ENCODE results near the gene SLC25A53. TPM values are rescaled to one million over a fixed set of nuclear protein-coding genes. Genes with fewer than 3 reads are reported as not detected.
"Not testable (repeated sequence)": the region's sequence is repeated elsewhere in the genome, so short reads cannot be mapped to it uniquely, and the experiment has no call there.

Gene SLC25A53
- total and polyA plus RNA-seq, 2 donors, result 3.0 to 6.1 TPM

DNA sequence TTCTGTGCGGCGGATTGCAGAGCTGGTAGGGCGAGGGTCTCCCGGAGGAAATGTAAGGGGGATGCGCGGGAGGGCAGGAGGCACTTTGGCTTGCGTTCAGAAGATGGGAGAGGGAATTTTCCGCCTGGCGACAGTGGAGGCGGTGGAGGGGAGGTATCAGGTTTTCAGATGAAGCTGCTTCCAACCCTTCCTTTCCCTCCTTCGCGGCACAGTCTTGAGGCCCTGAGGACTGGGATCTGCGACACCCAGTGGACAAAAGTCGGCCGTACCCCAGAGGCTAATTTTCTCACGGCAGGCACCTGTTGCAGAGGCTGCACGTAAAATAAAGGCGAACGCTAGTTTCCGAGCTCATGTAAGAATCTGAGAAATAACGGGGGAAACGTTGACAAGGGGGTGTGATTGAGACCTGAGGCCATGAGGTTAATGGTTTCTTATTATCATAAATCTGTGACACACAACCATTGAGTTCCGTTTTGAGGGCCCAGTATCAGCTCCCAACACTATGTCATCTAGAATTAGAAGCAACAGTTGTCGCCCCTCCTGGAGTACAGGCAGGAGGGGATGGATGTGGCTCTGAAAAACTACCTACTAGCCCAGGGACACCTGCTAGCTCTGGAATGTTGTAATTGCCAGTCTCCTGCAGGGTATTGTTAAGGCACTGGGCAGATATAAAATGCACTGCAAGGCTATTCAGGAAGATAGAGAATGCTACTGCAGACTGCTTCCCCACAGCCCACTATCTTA, 43.4 kb downstream of the SLC25A53 start:
- Histone ChIP-seq H3K4me3 (ENCODE audit: low read length in 2 of 2) (peak overlapping the region; percentile 24 to 57), H3K4me1 (ENCODE audit: control insufficient read depth in 2 of 2, insufficient read depth in 2 of 2, low read length in 2 of 2) (peaks cover 0 to 9% of the 10 kb centered on the region in 2 donors), H3K27me3 (ENCODE audit: control insufficient read depth in 2 of 2, insufficient read depth in 1 of 2, low read length in 1 of 2) (peaks cover 0 to 32% of the 10 kb centered on the region in 2 donors), H3K27ac (ENCODE audit: low read depth in 1 of 2, low read length in 1 of 2) (no peak overlapping the region), H3K9me3 (ENCODE audit: control insufficient read depth in 2 of 2, insufficient read depth in 1 of 2, low read length in 1 of 2) (no peaks in the 10 kb centered on the region), H3K36me3 (ENCODE audit: control insufficient read depth in 2 of 2, insufficient read depth in 2 of 2, low read length in 1 of 2) (no peaks in the 10 kb centered on the region)
- peak in 5 of 9 donors; percentile 6 to 56 (median 19) for DNase-seq (ENCODE audit: low read depth in 6 of 9, low spot score in 9 of 9)
- 9% methylated on average over 24 of the region's 24 CpGs for WGBS

DNA sequence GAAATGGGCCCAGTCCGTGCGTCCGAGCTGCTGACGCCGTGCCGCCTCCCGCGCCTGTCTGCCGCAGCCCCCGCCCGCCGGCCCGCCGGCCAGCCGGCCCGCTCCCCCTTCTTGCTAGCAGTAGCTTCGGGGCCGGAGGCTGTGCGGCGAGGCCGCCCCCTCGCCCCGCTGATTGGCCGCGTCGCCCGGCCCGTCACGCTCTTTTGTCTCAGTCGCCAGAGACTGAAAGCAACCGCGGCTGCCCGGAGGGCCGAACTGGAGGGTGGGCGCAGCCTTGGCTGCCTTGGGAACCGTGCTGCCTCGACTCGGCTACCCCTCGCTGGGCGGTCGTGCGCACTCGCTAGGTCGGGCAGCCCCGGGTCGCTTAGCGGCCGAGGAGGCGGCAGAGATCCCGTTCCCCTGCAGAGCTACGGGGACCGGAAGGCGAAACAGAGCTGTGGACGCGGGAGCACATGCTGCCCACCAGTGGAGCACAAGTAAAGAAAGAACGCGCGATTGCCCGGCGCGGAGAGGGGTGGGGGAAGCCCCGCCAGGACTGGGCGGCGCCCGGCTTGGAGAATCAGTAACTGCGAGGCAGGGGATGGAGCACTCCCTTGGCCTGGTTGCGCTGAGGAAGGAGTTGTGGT, 44.4 kb downstream of the SLC25A53 start, which contains the start of gene ZCCHC18:
TSS of gene ZCCHC18 (plus strand) at position 198 of the 626 bp plus-strand sequence. CDS start 1,589 bp downstream, outside the sequence.
- Histone ChIP-seq H3K27me3 (ENCODE audit: control insufficient read depth in 2 of 2, insufficient read depth in 1 of 2, low read length in 1 of 2) (peaks cover 0 to 32% of the 10 kb centered on the region in 2 donors), H3K9me3 (ENCODE audit: control insufficient read depth in 2 of 2, insufficient read depth in 1 of 2, low read length in 1 of 2) (no peaks in the 10 kb centered on the region), H3K36me3 (ENCODE audit: control insufficient read depth in 2 of 2, insufficient read depth in 2 of 2, low read length in 1 of 2) (no peaks in the 10 kb centered on the region), H3K27ac (ENCODE audit: low read depth in 1 of 2, low read length in 1 of 2) (peak within 1 kb of the TSS in 1 of 2 donors; percentile 18), H3K4me3 (ENCODE audit: low read length in 2 of 2) (peak within 1 kb of the TSS; percentile 46 to 57), H3K4me1 (ENCODE audit: control insufficient read depth in 2 of 2, insufficient read depth in 2 of 2, low read length in 2 of 2) (peaks cover 0 to 9% of the 10 kb centered on the region in 2 donors)
- DNase-seq (ENCODE audit: low read depth in 6 of 9, low spot score in 9 of 9), result peak in 3 of 9 donors; percentile 7 to 28 (median 11)
- under 1% methylated on average over 66 of the region's 67 CpGs for WGBS

DNA sequence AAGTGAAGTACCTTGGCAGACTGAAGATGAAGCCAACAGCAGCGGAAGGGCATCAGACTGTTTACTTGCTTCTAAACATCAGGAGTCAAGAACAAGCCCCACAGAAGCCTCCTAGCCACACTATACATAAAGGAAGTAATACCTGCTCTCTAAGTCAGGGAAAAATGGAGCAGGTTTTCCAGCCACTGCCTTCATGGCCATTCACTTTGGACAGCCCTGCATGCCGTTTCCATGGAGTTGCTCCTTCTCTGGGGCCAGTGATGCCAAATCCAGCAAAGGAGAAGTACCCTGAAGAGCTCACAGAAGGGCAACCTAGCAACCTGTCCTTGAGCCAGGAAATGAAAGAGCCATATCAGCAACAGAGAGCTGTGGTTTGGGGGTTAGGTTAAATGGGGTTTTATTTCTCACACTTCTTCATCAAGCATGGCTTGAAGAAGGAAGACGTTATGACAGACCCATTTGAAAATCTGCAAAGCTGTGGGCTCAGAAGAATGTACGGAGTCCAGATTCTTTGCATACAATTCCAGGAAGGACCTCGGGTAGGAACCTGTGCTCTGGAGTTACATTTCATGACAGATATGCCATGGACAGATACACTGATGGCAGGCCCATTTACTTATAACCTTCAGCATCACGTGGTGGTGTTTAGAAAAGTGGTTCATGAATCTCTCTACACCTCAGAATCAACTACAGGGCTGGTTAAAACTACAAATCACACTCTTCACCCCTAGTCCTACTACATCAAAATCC, 46.1 kb downstream of the SLC25A53 start:
- not testable (repeated sequence) for H3K9me3 ChIP-seq (ENCODE audit: control insufficient read depth in 2 of 2, insufficient read depth in 1 of 2, low read length in 1 of 2); H3K36me3 ChIP-seq (ENCODE audit: control insufficient read depth in 2 of 2, insufficient read depth in 2 of 2, low read length in 1 of 2); H3K4me3 ChIP-seq (ENCODE audit: low read length in 2 of 2); H3K4me1 ChIP-seq (ENCODE audit: control insufficient read depth in 2 of 2, insufficient read depth in 2 of 2, low read length in 2 of 2); DNase-seq (ENCODE audit: low read depth in 6 of 9, low spot score in 9 of 9); H3K27ac ChIP-seq (ENCODE audit: low read depth in 1 of 2, low read length in 1 of 2)
- 53% methylated on average over 6 of the region's 6 CpGs for WGBS
- peaks cover 0 to 32% of the 10 kb centered on the region in 2 donors for H3K27me3 ChIP-seq (ENCODE audit: control insufficient read depth in 2 of 2, insufficient read depth in 1 of 2, low read length in 1 of 2)

DNA sequence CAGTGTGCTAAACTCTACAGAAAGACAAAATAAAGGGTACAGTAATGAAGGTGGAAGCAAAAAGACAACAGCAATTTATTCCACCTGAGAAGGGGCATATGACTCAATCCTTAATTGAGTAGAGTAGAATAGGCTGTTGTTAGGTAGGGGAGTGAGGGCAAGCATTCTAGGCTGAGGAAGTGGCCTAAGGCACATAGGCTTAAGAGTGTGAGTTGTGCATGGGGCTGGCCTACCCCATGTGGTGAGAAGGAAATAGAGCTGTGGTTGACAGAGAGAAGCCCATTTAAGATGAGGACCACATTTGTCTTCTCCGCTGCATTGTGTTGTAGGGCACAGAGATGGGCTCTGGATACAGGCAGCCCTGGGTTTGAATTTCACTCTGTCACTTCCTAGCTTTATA, 47.9 kb downstream of the SLC25A53 start:
- 96% methylated on average over 1 of the region's 1 CpG for WGBS
- no peak overlapping the region for H3K27ac ChIP-seq (ENCODE audit: low read depth in 1 of 2, low read length in 1 of 2)

DNA sequence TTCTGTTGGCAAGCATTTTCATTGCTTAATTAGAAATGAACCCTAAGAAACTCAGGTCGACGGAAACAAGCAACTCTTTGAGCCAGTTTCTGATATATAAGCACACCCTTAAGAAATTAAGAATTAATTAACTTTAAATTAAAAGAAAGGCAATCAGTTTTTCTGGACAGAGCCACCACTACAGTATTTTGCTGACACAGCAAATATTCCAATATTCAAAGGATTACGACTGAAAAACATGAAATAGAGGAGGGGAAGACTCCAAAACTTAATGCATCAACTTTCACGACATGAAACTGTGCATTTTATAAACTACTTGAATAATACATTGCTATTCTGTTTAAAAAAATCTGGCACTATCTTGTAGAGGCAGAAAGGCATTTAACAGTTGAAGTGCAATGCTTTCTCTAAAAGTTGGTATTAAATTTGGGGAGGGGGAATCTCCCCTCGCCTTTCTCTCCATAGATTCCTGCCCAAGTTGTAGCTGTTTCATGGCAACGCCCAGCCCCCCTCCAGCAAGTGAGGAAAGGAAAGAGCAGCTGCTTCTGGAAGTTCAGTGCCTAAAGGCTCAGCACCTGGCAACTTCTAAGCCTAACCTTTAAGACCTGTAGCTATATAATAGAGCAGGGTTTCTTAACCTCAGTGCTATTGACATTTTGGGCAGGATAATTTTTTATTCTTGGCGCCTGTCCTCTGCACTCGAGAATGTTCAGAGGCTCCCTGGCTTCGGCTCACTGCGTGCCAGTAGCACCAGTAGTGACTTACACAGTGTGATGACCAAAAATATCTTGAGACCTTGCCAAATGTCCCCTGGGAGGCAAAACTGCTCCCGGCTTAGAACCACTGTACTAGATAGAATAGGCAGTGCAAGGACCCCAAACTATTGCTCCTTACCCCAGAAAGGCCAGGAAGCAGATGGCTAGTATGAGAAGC, 51.2 kb downstream of the SLC25A53 start:
- DNase-seq (ENCODE audit: low read depth in 6 of 9, low spot score in 9 of 9), result no peak
- no peaks in the 10 kb centered on the region for H3K27me3 ChIP-seq (ENCODE audit: control insufficient read depth in 2 of 2, insufficient read depth in 1 of 2, low read length in 1 of 2)
- WGBS, result 94% methylated on average over 11 of the region's 11 CpGs
- H3K9me3 ChIP-seq (ENCODE audit: control insufficient read depth in 2 of 2, insufficient read depth in 1 of 2, low read length in 1 of 2), result no peaks in the 10 kb centered on the region
- H3K4me1 ChIP-seq (ENCODE audit: control insufficient read depth in 2 of 2, insufficient read depth in 2 of 2, low read length in 2 of 2), result no peaks in the 10 kb centered on the region
- H3K4me3 ChIP-seq (ENCODE audit: low read length in 2 of 2), result no peak overlapping the region
- no peaks in the 10 kb centered on the region for H3K36me3 ChIP-seq (ENCODE audit: control insufficient read depth in 2 of 2, insufficient read depth in 2 of 2, low read length in 1 of 2)
- no peak overlapping the region for H3K27ac ChIP-seq (ENCODE audit: low read depth in 1 of 2, low read length in 1 of 2)

More for the DNA sequence above, 47.9 kb downstream of the SLC25A53 start:
- H3K4me3 ChIP-seq (ENCODE audit: low read length in 2 of 2), result no peak overlapping the region
- no peaks in the 10 kb centered on the region for H3K36me3 ChIP-seq (ENCODE audit: control insufficient read depth in 2 of 2, insufficient read depth in 2 of 2, low read length in 1 of 2)
- peaks cover 0 to 9% of the 10 kb centered on the region in 2 donors for H3K4me1 ChIP-seq (ENCODE audit: control insufficient read depth in 2 of 2, insufficient read depth in 2 of 2, low read length in 2 of 2)
- H3K27me3 ChIP-seq (ENCODE audit: control insufficient read depth in 2 of 2, insufficient read depth in 1 of 2, low read length in 1 of 2), result peaks cover 0 to 27% of the 10 kb centered on the region in 2 donors
- H3K9me3 ChIP-seq (ENCODE audit: control insufficient read depth in 2 of 2, insufficient read depth in 1 of 2, low read length in 1 of 2), result no peaks in the 10 kb centered on the region
- DNase-seq (ENCODE audit: low read depth in 6 of 9, low spot score in 9 of 9), result no peak

DNA sequence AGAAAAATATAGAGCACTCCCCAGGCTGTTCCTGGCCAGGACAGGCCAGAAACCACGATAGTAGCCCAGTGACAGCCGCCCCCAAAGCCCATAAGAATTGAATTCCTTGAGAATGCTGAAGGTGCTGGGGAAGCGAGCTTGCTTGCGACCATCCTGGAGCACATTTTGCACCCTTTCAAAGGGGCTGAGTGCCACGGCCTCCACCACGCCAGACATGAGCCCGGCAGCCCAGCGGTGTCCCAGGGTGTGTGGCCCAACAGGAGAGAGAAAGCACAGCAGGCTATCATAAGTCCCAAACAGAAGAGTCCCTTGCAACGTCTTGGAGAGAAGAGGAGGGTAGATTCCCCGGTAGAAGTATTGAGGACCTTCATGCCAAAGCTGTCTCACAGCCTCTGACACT, 52.1 kb downstream of the SLC25A53 start:
- Histone ChIP-seq H3K9me3 (ENCODE audit: control insufficient read depth in 2 of 2, insufficient read depth in 1 of 2, low read length in 1 of 2) (no peaks in the 10 kb centered on the region), H3K4me1 (ENCODE audit: control insufficient read depth in 2 of 2, insufficient read depth in 2 of 2, low read length in 2 of 2) (no peaks in the 10 kb centered on the region), H3K27me3 (ENCODE audit: control insufficient read depth in 2 of 2, insufficient read depth in 1 of 2, low read length in 1 of 2) (no peaks in the 10 kb centered on the region), H3K27ac (ENCODE audit: low read depth in 1 of 2, low read length in 1 of 2) (no peak overlapping the region), H3K4me3 (ENCODE audit: low read length in 2 of 2) (no peak overlapping the region), H3K36me3 (ENCODE audit: control insufficient read depth in 2 of 2, insufficient read depth in 2 of 2, low read length in 1 of 2) (no peaks in the 10 kb centered on the region)
- DNase-seq (ENCODE audit: low read depth in 6 of 9, low spot score in 9 of 9), result no peak
- WGBS, result 97% methylated on average over 10 of the region's 10 CpGs

DNA sequence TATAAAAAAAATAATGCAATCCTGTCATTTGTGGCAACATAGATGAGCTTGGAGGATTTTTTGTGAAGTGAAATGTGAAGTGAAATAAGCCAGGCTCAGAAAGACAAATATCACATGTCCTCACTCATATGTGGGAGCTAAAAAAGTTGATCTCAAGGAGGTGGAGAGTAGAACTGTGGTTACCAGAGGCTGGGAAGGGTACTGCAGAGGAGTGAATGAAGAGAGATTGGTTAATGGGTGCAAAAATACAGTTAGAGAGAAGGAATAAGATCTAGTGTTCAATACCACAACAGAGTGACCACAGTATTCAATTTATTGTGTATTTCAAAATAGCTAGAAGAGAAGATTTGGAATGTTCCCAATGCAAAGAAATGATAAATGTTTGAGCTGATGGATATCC, 57.9 kb downstream of the SLC25A53 start:
- H3K36me3 ChIP-seq (ENCODE audit: control insufficient read depth in 2 of 2, insufficient read depth in 2 of 2, low read length in 1 of 2), result no peaks in the 10 kb centered on the region
- no peak overlapping the region for H3K27ac ChIP-seq (ENCODE audit: low read depth in 1 of 2, low read length in 1 of 2)
- H3K4me1 ChIP-seq (ENCODE audit: control insufficient read depth in 2 of 2, insufficient read depth in 2 of 2, low read length in 2 of 2), result no peaks in the 10 kb centered on the region
- no peak for DNase-seq (ENCODE audit: low read depth in 6 of 9, low spot score in 9 of 9)
- H3K9me3 ChIP-seq (ENCODE audit: control insufficient read depth in 2 of 2, insufficient read depth in 1 of 2, low read length in 1 of 2), result no peaks in the 10 kb centered on the region
- H3K27me3 ChIP-seq (ENCODE audit: control insufficient read depth in 2 of 2, insufficient read depth in 1 of 2, low read length in 1 of 2), result no peaks in the 10 kb centered on the region
- H3K4me3 ChIP-seq (ENCODE audit: low read length in 2 of 2), result no peak overlapping the region

DNA sequence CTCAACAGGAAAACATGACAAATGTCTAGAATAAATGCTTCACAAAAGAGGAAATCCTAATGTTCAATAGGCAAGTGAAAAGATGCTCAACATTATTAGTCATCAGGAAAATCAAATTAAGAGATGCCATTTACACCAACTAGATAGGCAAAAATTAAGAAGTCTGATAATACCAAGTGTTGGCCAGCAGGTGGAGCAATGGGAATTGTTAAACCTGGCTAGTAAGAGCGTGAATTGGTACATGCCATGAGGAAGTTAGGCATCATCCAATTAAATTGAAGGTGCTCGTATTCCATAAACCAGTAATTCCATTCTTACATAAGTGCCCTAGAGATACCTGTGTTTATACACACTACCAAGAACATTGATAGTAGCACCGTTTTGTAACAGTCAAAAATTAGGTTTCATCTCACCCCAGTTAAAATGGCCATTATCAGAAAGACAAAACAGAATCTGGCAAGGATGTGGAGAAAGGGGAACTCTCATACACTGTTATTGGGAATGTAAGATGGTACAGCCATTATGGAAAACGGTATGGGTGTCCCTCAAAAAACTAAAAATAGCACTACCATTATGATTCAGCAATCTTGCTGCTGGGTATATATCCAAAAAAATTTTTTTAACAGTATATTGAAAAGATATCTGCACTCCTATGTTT, 58.5 kb downstream of the SLC25A53 start:
- no peak overlapping the region for H3K27ac ChIP-seq (ENCODE audit: low read depth in 1 of 2, low read length in 1 of 2)
- peak in 8 of 9 donors; percentile 10 to 59 (median 32) for DNase-seq (ENCODE audit: low read depth in 6 of 9, low spot score in 9 of 9)
- H3K4me1 ChIP-seq (ENCODE audit: control insufficient read depth in 2 of 2, insufficient read depth in 2 of 2, low read length in 2 of 2), result no peaks in the 10 kb centered on the region
- no peaks in the 10 kb centered on the region for H3K36me3 ChIP-seq (ENCODE audit: control insufficient read depth in 2 of 2, insufficient read depth in 2 of 2, low read length in 1 of 2)
- H3K4me3 ChIP-seq (ENCODE audit: low read length in 2 of 2), result no peak overlapping the region
- WGBS, result 3% methylated on average over 4 of the region's 4 CpGs
- no peaks in the 10 kb centered on the region for H3K9me3 ChIP-seq (ENCODE audit: control insufficient read depth in 2 of 2, insufficient read depth in 1 of 2, low read length in 1 of 2)
- H3K27me3 ChIP-seq (ENCODE audit: control insufficient read depth in 2 of 2, insufficient read depth in 1 of 2, low read length in 1 of 2), result no peaks in the 10 kb centered on the region
